ENCODE results near the gene SELE.

GRCh38 chr1:169694304-169695075 lies 39.4 kb downstream of the SELE start:
- TF ChIP-seq CTCF (conservative IDR thresholded peaks at IDR 0.05; ENCODE audit: low read length) (peak; percentile 54), EZH2phosphoT487 (IDR thresholded peaks at IDR 0.05; ENCODE audit: borderline replicate concordance) (no peak)
